SH-SY5Y (cell line): ENCODE data around the gene FUZ.

Experiments
- GATA2 ChIP-seq: IDR thresholded peaks from 2 replicates; pipeline ENCODE4 v1.6.1; 2011; ENCODE audit warnings: mild to moderate bottlenecking, low read depth, low read length
- GATA3 ChIP-seq: IDR thresholded peaks from 2 replicates; pipeline ENCODE4 v1.6.1; 2011; ENCODE audit warnings: low read depth, mild to moderate bottlenecking, low read length, moderate library complexity

The FUZ gene

GRCh38 chr19:49775742-49776370, 37.2 kb downstream of the FUZ start:
- TF ChIP-seq GATA3 = no peak

GRCh38 chr19:49774969-49775368, 38.1 kb downstream of the FUZ start:
- no peak for TF ChIP-seq GATA3
- no peak for TF ChIP-seq GATA2

GRCh38 chr19:49773663-49774350, 39.3 kb downstream of the FUZ start:
- TF ChIP-seq GATA3 = no peak
- no peak for TF ChIP-seq GATA2

- no peak for TF ChIP-seq GATA3
- no peak for TF ChIP-seq GATA2
Measured at GRCh38 chr19:49772850-49773432, 40.2 kb downstream of the FUZ start.

- TF ChIP-seq GATA3 = no peak
- no peak for TF ChIP-seq GATA2
Measured at GRCh38 chr19:49771674-49772139, 41.4 kb downstream of the FUZ start.

- TF ChIP-seq GATA3 (no peak), GATA2 (no peak)
Measured at GRCh38 chr19:49770529-49770928, 42.6 kb downstream of the FUZ start.

GRCh38 chr19:49767967-49768581, 45.0 kb downstream of the FUZ start:
- TF ChIP-seq GATA2 = no peak
- no peak for TF ChIP-seq GATA3

- TF ChIP-seq GATA2 (no peak), GATA3 (no peak)
Measured at GRCh38 chr19:49767381-49767780, 45.7 kb downstream of the FUZ start.

- no peak for TF ChIP-seq GATA2
- no peak for TF ChIP-seq GATA3
Measured at GRCh38 chr19:49766930-49767299, 46.2 kb downstream of the FUZ start, which contains the start of gene AP2A1. Gene AP2A1, plus strand, starts transcription at chr19:49767001. Its CDS starts 133 bp downstream, at chr19:49767134.

- TF ChIP-seq GATA3 (no peak), GATA2 (no peak)
Measured at GRCh38 chr19:49766007-49766929, 46.8 kb downstream of the FUZ start.

GRCh38 chr19:49764341-49764740, 48.8 kb downstream of the FUZ start:
- TF ChIP-seq GATA3 = no peak
- TF ChIP-seq GATA2 = no peak

GRCh38 chr19:49763230-49763629, 49.9 kb downstream of the FUZ start, which contains the start of gene TSKS:
Gene TSKS, minus strand, starts transcription at chr19:49763306. Its CDS starts 59 bp downstream, at chr19:49763247.
- TF ChIP-seq GATA3 (no peak), GATA2 (no peak)

- no peak for TF ChIP-seq GATA3
- no peak for TF ChIP-seq GATA2
Measured at GRCh38 chr19:49761625-49762311, 51.3 kb downstream of the FUZ start.
